ENCODE measurements around the gene STARD7.

- TF ChIP-seq CTCF (IDR thresholded peaks at IDR 0.05; ENCODE audit: low read depth, low read length, poor library complexity, severe bottlenecking) (no peak), EZH2phosphoT487 (IDR thresholded peaks at IDR 0.05; ENCODE audit: borderline replicate concordance, low read length) (no peak)
These were observed 55.3 kb downstream of the STARD7 start for GRCh38 chr2:96153291-96153713.
